ENCODE measurements around the gene UGT1A10.
"Not testable (repeated sequence)": the region's sequence is repeated elsewhere in the genome, so short reads cannot be mapped to it uniquely, and the experiment has no call there.

UGT1A10 gene

DNA sequence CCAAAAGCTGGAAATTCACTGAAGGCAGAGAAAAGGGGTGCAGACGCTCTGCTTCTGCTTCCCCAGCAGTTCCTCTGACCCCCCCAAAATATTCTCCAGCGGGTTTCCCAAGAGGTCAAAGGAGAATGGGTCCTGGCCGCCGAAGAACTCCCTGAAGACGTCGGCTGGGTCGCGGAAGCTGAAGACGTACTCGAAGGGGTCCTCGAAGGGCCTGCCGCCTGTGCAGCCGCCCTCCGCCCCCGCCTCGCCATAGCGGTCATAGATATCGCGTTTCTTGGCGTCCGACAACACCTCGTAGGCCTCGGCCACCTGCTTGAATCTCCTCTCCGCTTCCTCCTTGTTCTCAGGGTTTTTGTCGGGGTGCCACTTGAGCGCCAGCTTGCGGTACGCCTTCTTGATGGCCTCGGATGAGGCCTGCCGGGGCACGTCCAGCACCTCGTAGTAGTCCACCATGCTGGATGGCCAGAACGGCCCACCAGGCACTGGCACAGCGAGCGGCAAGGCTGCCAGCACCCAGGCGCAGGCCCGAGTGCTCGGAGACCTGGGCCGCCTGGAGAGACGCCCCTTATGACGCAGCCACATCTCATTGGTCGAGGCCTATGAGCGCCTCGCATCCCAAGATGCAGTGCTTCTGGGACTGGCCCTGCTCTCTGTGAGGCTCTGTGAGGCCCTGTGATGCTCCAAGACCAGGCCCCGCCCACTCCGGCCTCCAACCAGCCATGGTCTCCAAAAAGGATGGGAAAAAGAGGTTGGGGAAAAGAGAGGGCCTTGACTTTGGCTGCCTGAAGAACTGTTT is 107.4 kb downstream of the UGT1A10 start:
- no peak overlapping the region for H2AFZ ChIP-seq (ENCODE audit: low read length, unreplicated experiment)
- H3K79me2 ChIP-seq (ENCODE audit: control insufficient read depth, insufficient read depth, low read length, unreplicated experiment) = no peaks in the 10 kb centered on the region
- no peaks in the 10 kb centered on the region for H3K4me1 ChIP-seq (ENCODE audit: control insufficient read depth, insufficient read depth, low read length, unreplicated experiment)
- peaks cover 48% of the 10 kb centered on the region for H3K27me3 ChIP-seq (ENCODE audit: insufficient read depth, low read length)
- no peak overlapping the region for H3K27ac ChIP-seq (ENCODE audit: low read depth, low read length)
- no peak overlapping the region for H3K4me3 ChIP-seq (ENCODE audit: low read depth, low read length)
- no peaks in the 10 kb centered on the region for H3K36me3 ChIP-seq (ENCODE audit: insufficient read depth, low read length)

- no peaks in the 10 kb centered on the region for H3K79me2 ChIP-seq (ENCODE audit: control insufficient read depth, insufficient read depth, low read length, unreplicated experiment)
- H3K36me3 ChIP-seq (ENCODE audit: insufficient read depth, low read length) = no peaks in the 10 kb centered on the region
- no peak overlapping the region for H3K4me3 ChIP-seq (ENCODE audit: low read depth, low read length)
- H3K27me3 ChIP-seq (ENCODE audit: insufficient read depth, low read length) = peaks cover 57% of the 10 kb centered on the region
- H3K27ac ChIP-seq (ENCODE audit: low read depth, low read length) = no peak overlapping the region
- H3K4me1 ChIP-seq (ENCODE audit: control insufficient read depth, insufficient read depth, low read length, unreplicated experiment) = no peaks in the 10 kb centered on the region
- H2AFZ ChIP-seq (ENCODE audit: low read length, unreplicated experiment) = no peak overlapping the region
Observed at GRCh38 chr2:233745073-233745755, 109.0 kb downstream of the UGT1A10 start.

GRCh38 chr2:233745838-233746237 is 109.6 kb downstream of the UGT1A10 start:
- not testable (repeated sequence) for H3K36me3 ChIP-seq (ENCODE audit: insufficient read depth, low read length); H3K4me3 ChIP-seq (ENCODE audit: low read depth, low read length); H3K27ac ChIP-seq (ENCODE audit: low read depth, low read length); H3K4me1 ChIP-seq (ENCODE audit: control insufficient read depth, insufficient read depth, low read length, unreplicated experiment); H2AFZ ChIP-seq (ENCODE audit: low read length, unreplicated experiment); H3K79me2 ChIP-seq (ENCODE audit: control insufficient read depth, insufficient read depth, low read length, unreplicated experiment)
- H3K27me3 ChIP-seq (ENCODE audit: insufficient read depth, low read length) = peaks cover 51% of the 10 kb centered on the region

- Histone ChIP-seq H3K4me3 (ENCODE audit: low read depth, low read length) (no peak overlapping the region), H3K27me3 (ENCODE audit: insufficient read depth, low read length) (peaks cover 43% of the 10 kb centered on the region), H2AFZ (ENCODE audit: low read length, unreplicated experiment) (no peak overlapping the region), H3K27ac (ENCODE audit: low read depth, low read length) (no peak overlapping the region), H3K79me2 (ENCODE audit: control insufficient read depth, insufficient read depth, low read length, unreplicated experiment) (no peaks in the 10 kb centered on the region), H3K4me1 (ENCODE audit: control insufficient read depth, insufficient read depth, low read length, unreplicated experiment) (no peaks in the 10 kb centered on the region), H3K36me3 (ENCODE audit: insufficient read depth, low read length) (no peaks in the 10 kb centered on the region)
Observed at GRCh38 chr2:233746475-233747282, 110.4 kb downstream of the UGT1A10 start.

DNA sequence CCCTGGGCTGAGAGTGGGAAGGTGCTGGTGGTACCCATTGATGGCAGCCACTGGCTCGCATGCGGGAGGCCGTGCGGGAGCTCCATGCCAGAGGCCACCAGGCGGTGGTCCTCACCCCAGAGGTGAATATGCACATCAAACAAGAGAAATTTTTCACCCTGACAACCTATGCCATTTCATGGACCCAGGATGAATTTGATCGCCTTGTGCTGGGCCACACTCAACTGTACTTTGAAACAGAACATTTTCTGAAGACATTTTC is 111.0 kb downstream of the UGT1A10 start:
- H3K4me3 ChIP-seq (ENCODE audit: low read depth, low read length) = no peak overlapping the region
- H3K79me2 ChIP-seq (ENCODE audit: control insufficient read depth, insufficient read depth, low read length, unreplicated experiment) = no peaks in the 10 kb centered on the region
- H3K4me1 ChIP-seq (ENCODE audit: control insufficient read depth, insufficient read depth, low read length, unreplicated experiment) = no peaks in the 10 kb centered on the region
- H3K27ac ChIP-seq (ENCODE audit: low read depth, low read length) = no peak overlapping the region
- peaks cover 38% of the 10 kb centered on the region for H3K27me3 ChIP-seq (ENCODE audit: insufficient read depth, low read length)
- no peak overlapping the region for H2AFZ ChIP-seq (ENCODE audit: low read length, unreplicated experiment)
- H3K36me3 ChIP-seq (ENCODE audit: insufficient read depth, low read length) = no peaks in the 10 kb centered on the region

DNA sequence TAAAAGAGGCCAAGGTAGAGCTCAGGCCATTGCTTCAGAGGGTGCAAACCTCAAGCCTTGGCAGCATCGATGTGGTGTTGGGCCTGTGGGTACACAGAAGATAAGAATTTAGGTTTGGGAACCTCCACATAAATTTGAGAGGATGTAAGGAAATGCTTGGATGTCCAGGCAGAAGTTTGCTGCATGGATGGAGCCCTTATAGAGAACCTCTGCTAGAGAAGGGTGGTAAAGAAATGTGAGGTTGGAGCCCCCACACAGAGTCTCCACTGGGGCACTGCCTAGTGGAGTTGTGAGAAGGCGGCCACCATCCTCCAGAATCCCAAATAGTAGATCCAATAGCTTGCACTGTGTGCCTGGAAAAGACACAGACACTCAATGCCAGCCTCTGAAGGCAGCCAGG is 114.4 kb downstream of the UGT1A10 start:
- not testable (repeated sequence) for H3K4me3 ChIP-seq (ENCODE audit: low read depth, low read length); H3K4me1 ChIP-seq (ENCODE audit: control insufficient read depth, insufficient read depth, low read length, unreplicated experiment); H3K27ac ChIP-seq (ENCODE audit: low read depth, low read length); H3K79me2 ChIP-seq (ENCODE audit: control insufficient read depth, insufficient read depth, low read length, unreplicated experiment); H3K36me3 ChIP-seq (ENCODE audit: insufficient read depth, low read length); H2AFZ ChIP-seq (ENCODE audit: low read length, unreplicated experiment)
- H3K27me3 ChIP-seq (ENCODE audit: insufficient read depth, low read length) = peaks cover 37% of the 10 kb centered on the region

- not testable (repeated sequence) for H3K36me3 ChIP-seq (ENCODE audit: insufficient read depth, low read length)
Observed at GRCh38 chr2:233751212-233752009, 115.2 kb downstream of the UGT1A10 start.

DNA sequence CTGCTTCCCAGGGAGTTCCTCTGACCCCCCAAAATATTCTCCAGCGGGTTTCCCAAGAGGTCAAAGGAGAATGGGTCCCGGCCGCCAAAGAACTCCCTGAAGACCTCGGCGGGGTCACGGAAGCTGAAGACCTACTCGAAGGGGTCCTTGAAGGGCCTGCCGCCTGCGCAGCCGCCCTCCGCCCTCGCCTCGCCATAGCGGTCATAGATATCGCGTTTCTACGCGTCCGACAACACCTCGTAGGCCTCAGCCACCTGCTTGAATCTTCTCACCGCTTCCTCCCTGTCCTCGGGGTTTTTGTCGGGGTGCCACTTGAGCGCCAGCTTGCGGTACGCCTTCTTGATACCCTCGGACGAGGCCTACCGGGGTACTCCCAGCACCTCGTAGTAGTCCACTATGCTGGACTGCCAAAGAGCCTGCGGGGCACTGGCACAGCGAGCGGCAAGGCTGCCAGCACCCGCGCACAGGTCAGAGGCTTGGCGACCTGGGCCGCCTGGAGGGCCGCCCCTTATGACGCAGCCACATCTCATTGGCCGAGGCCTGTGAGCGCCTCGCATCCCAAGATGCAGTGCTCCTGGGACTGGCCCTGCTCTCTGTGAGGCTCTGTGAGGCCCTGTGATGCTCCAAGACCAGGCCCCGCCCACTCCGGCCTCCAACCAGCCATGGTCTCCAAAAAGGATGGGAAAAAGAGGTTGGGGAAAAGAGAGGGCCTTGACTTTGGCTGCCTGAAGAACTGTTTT is 118.8 kb downstream of the UGT1A10 start:
- no peak overlapping the region for H3K4me3 ChIP-seq (ENCODE audit: low read depth, low read length)
- no peak overlapping the region for H3K27ac ChIP-seq (ENCODE audit: low read depth, low read length)
- peaks cover 8% of the 10 kb centered on the region; the same call in 1 of the 2 replicates for H3K27me3 ChIP-seq (ENCODE audit: insufficient read depth, low read length)
- no peak overlapping the region for H2AFZ ChIP-seq (ENCODE audit: low read length, unreplicated experiment)
- no peaks in the 10 kb centered on the region for H3K36me3 ChIP-seq (ENCODE audit: insufficient read depth, low read length)
- H3K4me1 ChIP-seq (ENCODE audit: control insufficient read depth, insufficient read depth, low read length, unreplicated experiment) = no peaks in the 10 kb centered on the region
- no peaks in the 10 kb centered on the region for H3K79me2 ChIP-seq (ENCODE audit: control insufficient read depth, insufficient read depth, low read length, unreplicated experiment)

More at GRCh38 chr2:233751212-233752009, 115.2 kb downstream of the UGT1A10 start:
- H3K27me3 ChIP-seq (ENCODE audit: insufficient read depth, low read length) = peaks cover 30% of the 10 kb centered on the region
- not testable (repeated sequence) for H3K27ac ChIP-seq (ENCODE audit: low read depth, low read length); H3K79me2 ChIP-seq (ENCODE audit: control insufficient read depth, insufficient read depth, low read length, unreplicated experiment); H2AFZ ChIP-seq (ENCODE audit: low read length, unreplicated experiment); H3K4me1 ChIP-seq (ENCODE audit: control insufficient read depth, insufficient read depth, low read length, unreplicated experiment); H3K4me3 ChIP-seq (ENCODE audit: low read depth, low read length)

DNA sequence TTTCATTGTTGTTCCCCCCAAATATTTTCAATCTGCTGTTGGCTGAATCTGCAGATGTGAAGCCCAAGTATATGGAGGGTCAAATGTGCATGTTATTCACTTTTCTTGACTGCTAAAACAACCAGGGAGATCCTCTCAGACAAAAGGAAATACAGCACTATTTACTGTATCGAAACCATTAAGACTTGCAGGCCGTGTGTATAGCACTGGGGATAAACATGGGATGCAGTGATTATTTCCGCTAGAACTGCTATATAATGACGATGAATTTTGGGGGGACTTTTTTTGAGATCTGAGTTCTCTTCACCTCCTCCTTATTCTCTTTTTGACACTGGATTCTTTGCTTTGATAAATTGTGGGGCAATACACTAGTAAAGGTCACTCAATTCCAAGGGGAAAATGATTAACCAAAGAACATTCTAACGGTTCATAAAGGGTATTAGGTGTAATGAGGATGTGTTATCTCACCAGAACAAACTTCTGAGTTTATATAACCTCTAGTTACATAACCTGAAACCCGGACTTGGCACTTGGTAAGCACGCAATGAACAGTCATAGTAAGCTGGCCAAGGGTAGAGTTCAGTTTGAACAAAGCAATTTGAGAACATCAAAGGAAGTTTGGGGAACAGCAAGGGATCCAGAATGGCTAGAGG is 120.3 kb downstream of the UGT1A10 start:
- H3K79me2 ChIP-seq (ENCODE audit: control insufficient read depth, insufficient read depth, low read length, unreplicated experiment) = no peaks in the 10 kb centered on the region
- no peak overlapping the region for H3K4me3 ChIP-seq (ENCODE audit: low read depth, low read length)
- no peaks in the 10 kb centered on the region for H3K36me3 ChIP-seq (ENCODE audit: insufficient read depth, low read length)
- peaks cover 8% of the 10 kb centered on the region; the same call in 1 of the 2 replicates for H3K27me3 ChIP-seq (ENCODE audit: insufficient read depth, low read length)
- no peak overlapping the region for H2AFZ ChIP-seq (ENCODE audit: low read length, unreplicated experiment)
- H3K27ac ChIP-seq (ENCODE audit: low read depth, low read length) = no peak overlapping the region
- H3K4me1 ChIP-seq (ENCODE audit: control insufficient read depth, insufficient read depth, low read length, unreplicated experiment) = no peaks in the 10 kb centered on the region

All from ACC112 (cell line).